Keratinocyte (primary cell): ENCODE results near the gene METTL21A. TPM values are rescaled to one million over a fixed set of nuclear protein-coding genes. Genes with fewer than 3 reads are reported as not detected.

Source experiments
- DNase-seq: peaks from one replicate; pipeline ENCODE4 v3.0.0-alpha.2; 2011; ENCODE audit warnings: low read depth, missing footprints, low spot score
- FAIRE-seq: peaks from 2 replicates; lab custom pipeline; 2011; peaks lifted over from hg19 to GRCh38; lab: Jason Lieb, UNC
- H2AFZ ChIP-seq: 2 replicates; pipeline ENCODE4 v1.6.0; 2012; ENCODE audit warnings: low read length, control low read depth, inconsistent platforms; ENCODE audit not compliant: control insufficient read depth
- H3K27ac ChIP-seq: 2 replicates; pipeline ENCODE4 v1.5.1; 2011; ENCODE audit warnings: low read length; ENCODE audit not compliant: control insufficient read depth, insufficient read depth
- H3K27me3 ChIP-seq: 3 replicates; pipeline ENCODE4 v1.6.0; 2011; ENCODE audit warnings: low read length; ENCODE audit not compliant: control insufficient read depth, insufficient read depth; ENCODE audit errors: extremely low read depth
- H3K36me3 ChIP-seq, 2 experiments: 2 replicates in 1 of 2; 3 replicates in 1 of 2; pipeline ENCODE4 v1.5.1; 2011; ENCODE audit warnings: low read length in 2 of 2, mild to moderate bottlenecking in 1 of 2; ENCODE audit not compliant: control insufficient read depth in 2 of 2, insufficient read depth in 2 of 2; ENCODE audit errors: extremely low read depth in 1 of 2
- H3K4me1 ChIP-seq: 3 replicates; pipeline ENCODE4 v1.5.1; 2011; ENCODE audit warnings: low read length; ENCODE audit not compliant: control insufficient read depth, insufficient read depth; ENCODE audit errors: extremely low read depth
- H3K4me2 ChIP-seq: 3 replicates; pipeline ENCODE4 v1.6.0; 2011; ENCODE audit warnings: low read depth, low read length; ENCODE audit not compliant: control insufficient read depth, insufficient read depth; ENCODE audit errors: extremely low read depth
- H3K4me3 ChIP-seq, 3 experiments: fragments of 200-600 bp in 1 of 3; sonication (generic) in 1 of 3; 2 replicates in 2 of 3; 3 replicates in 1 of 3; pipeline ENCODE4 v1.5.1; 2011 to 2016; ENCODE audit warnings: low read length in 3 of 3, mild to moderate bottlenecking in 3 of 3, control low read depth in 2 of 3, inconsistent platforms in 1 of 3, low read depth in 1 of 3, mixed read lengths in 1 of 3, mixed run types in 1 of 3, moderate library complexity in 1 of 3; ENCODE audit not compliant: control insufficient read depth in 2 of 3, insufficient read depth in 2 of 3; ENCODE audit errors: extremely low read depth in 1 of 3
- H3K79me2 ChIP-seq: 2 replicates; pipeline ENCODE4 v1.6.0; 2012; ENCODE audit warnings: low read length; ENCODE audit not compliant: control insufficient read depth, insufficient read depth
- H3K9ac ChIP-seq: 3 replicates; pipeline ENCODE4 v1.6.0; 2011; ENCODE audit warnings: low read length; ENCODE audit not compliant: control insufficient read depth, insufficient read depth; ENCODE audit errors: extremely low read depth
- H3K9me1 ChIP-seq: 3 replicates; pipeline ENCODE4 v1.6.0; 2011; ENCODE audit warnings: low read length; ENCODE audit not compliant: control insufficient read depth, insufficient read depth; ENCODE audit errors: extremely low read depth
- H3K9me3 ChIP-seq: 2 replicates; pipeline ENCODE4 v1.5.1; 2012; ENCODE audit warnings: low read depth, low read length; ENCODE audit not compliant: control insufficient read depth
- H4K20me1 ChIP-seq: 3 replicates; pipeline ENCODE4 v1.6.0; 2011; ENCODE audit warnings: low read length; ENCODE audit not compliant: control insufficient read depth, insufficient read depth; ENCODE audit errors: extremely low read depth
- CTCF ChIP-seq, 3 experiments: IDR thresholded peaks in 1 of 3; conservative IDR thresholded peaks in 1 of 3; optimal IDR thresholded peaks in 1 of 3; 2 replicates in 2 of 3; 3 replicates in 1 of 3; pipeline versions ENCODE3 to v1.5.1; 2011; ENCODE audit warnings: low read length in 3 of 3, mild to moderate bottlenecking in 3 of 3, moderate library complexity in 2 of 3, control low read depth in 1 of 3, inconsistent platforms in 1 of 3; ENCODE audit not compliant: insufficient read depth in 2 of 3; ENCODE audit errors: extremely low read depth in 1 of 3
- EZH2 ChIP-seq: IDR thresholded peaks from one replicate; pipeline ENCODE4 v1.6.1; 2012; ENCODE audit warnings: inconsistent platforms, mild to moderate bottlenecking, low read length, moderate library complexity
- dilution Hi-C: fragments of 300-500 bp; cut with MboI; formaldehyde crosslinking; loops from one replicate; pipeline ENCODE4 v1.7.0; 2020; ENCODE audit warnings: low sequenced_read_pairs; ENCODE audit not compliant: extremely low pct_ligation_motif_present
- polyA plus RNA-seq, 5 experiments: library from polyadenylated mRNA; depleted of rRNA in 3 of 5; stranded (reverse) in 3 of 5; stranded (forward) in 1 of 5; unstranded in 1 of 5; fragments of >200 nt; gene quantifications; 1 replicate in 1 of 5; 2 replicates in 3 of 5; 3 replicates in 1 of 5; pipeline versions ENCODE4 v1.2.1 to v1.2.3, GENCODE V29; 2011 to 2012; ENCODE audit warnings: missing spikeins in 2 of 5, low read depth in 1 of 5, low replicate concordance in 1 of 5

Gene METTL21A
- polyA plus RNA-seq, 1 donor (not counting 4 experiments of a cell fraction or from before 2014, with no cell fraction given) = 10.1 TPM

- Histone ChIP-seq H3K4me3 (no peak overlapping the region), H3K9me1 (no peaks in the 10 kb centered on the region), H2AFZ (no peak overlapping the region), H3K9ac (no peak overlapping the region), H3K4me2 (peak overlapping the region; percentile 62), H3K27me3 (no peaks in the 10 kb centered on the region), H3K4me1 (peaks cover 27% of the 10 kb centered on the region), H3K9me3 (no peaks in the 10 kb centered on the region), H3K36me3 (no peaks in the 10 kb centered on the region), H4K20me1 (no peaks in the 10 kb centered on the region), H3K27ac (no peak overlapping the region), H3K79me2 (no peaks in the 10 kb centered on the region)
- dilution Hi-C loops = no loop called here
- TF ChIP-seq CTCF (optimal IDR thresholded peaks at IDR 0.05 in 1 of 3, IDR thresholded peaks at IDR 0.05 in 1 of 3, conservative IDR thresholded peaks at IDR 0.05 in 1 of 3; ENCODE audit: extremely low read depth in 1 of 3, insufficient read depth in 2 of 3, low read length in 3 of 3) = no peak
- DNase-seq (no peak), FAIRE-seq (no peak)
Observed at GRCh38 chr2:207633686-207634085, 8.5 kb upstream of the METTL21A start.

- dilution Hi-C loops = no loop called here
- TF ChIP-seq CTCF (optimal IDR thresholded peaks at IDR 0.05 in 1 of 3, IDR thresholded peaks at IDR 0.05 in 1 of 3, conservative IDR thresholded peaks at IDR 0.05 in 1 of 3; ENCODE audit: extremely low read depth in 1 of 3, insufficient read depth in 2 of 3, low read length in 3 of 3) (no peak), EZH2 (no peak)
- no peaks in the 10 kb centered on the region for H3K27me3 ChIP-seq
- H3K9ac ChIP-seq = no peak overlapping the region
- H3K79me2 ChIP-seq = no peaks in the 10 kb centered on the region
- no peaks in the 10 kb centered on the region for H3K9me1 ChIP-seq
- FAIRE-seq (peak; percentile 83), DNase-seq (no peak)
- H2AFZ ChIP-seq = no peak overlapping the region
- H3K36me3 ChIP-seq = no peaks in the 10 kb centered on the region
- no peaks in the 10 kb centered on the region for H4K20me1 ChIP-seq
- peak overlapping the region; percentile 59 for H3K27ac ChIP-seq
- H3K4me3 ChIP-seq = no peak overlapping the region
- H3K4me1 ChIP-seq = peaks cover 27% of the 10 kb centered on the region
- H3K4me2 ChIP-seq = peak overlapping the region; percentile 62
- no peaks in the 10 kb centered on the region for H3K9me3 ChIP-seq
Observed at GRCh38 chr2:207632575-207633493, 7.6 kb upstream of the METTL21A start.
